AG09319 (cell line): ENCODE results near the gene CPVL.

Experiments used
- DNase-seq: peaks from one replicate; pipeline ENCODE4 v3.0.0-alpha.2; 2010; ENCODE audit warnings: low read depth; ENCODE audit errors: extremely low read depth
- TF ChIP-seq, protein P1 (sequence below): IDR thresholded peaks from 2 replicates; pipeline ENCODE4 v1.5.1; 2011; ENCODE audit warnings: low read depth, mild to moderate bottlenecking, inconsistent platforms, low read length, moderate library complexity

CPVL gene

DNA sequence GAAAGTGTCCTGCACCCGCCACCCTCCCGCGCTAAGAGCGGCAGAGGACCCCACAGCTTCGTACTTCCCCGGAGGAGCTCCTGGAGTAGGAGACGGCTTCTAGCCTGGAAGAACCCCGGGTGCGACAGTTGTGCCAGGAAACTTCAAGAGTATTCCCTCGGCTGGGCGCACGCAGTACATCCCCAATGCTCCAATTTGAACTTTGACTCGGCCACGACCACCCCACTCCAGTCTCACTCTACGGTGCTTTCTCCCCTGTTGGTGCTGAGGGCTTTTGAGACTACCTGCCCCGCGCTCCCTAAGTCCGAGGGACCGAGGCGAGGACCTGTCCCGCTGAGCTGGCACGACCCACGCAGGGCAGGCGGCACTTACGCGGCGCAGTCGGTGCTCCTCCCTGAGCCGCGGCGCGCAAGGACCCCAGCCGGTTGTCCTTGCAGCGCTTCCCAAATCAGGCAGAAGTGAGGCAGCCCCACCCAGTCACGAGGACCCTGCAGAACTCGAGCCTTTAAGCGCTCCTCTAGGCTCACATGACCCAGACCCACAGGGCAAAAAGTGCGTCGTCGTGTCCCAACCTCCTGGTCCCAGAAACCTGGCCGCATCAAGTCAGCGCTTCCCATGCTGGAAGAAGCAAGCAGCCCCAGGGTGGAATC is at the start of gene CPVL:
Gene CPVL, minus strand, starts transcription at position 481 of the 650 bp plus-strand sequence. CDS start 25,476 bp downstream, outside the sequence.
- TF ChIP-seq, protein P1, sequence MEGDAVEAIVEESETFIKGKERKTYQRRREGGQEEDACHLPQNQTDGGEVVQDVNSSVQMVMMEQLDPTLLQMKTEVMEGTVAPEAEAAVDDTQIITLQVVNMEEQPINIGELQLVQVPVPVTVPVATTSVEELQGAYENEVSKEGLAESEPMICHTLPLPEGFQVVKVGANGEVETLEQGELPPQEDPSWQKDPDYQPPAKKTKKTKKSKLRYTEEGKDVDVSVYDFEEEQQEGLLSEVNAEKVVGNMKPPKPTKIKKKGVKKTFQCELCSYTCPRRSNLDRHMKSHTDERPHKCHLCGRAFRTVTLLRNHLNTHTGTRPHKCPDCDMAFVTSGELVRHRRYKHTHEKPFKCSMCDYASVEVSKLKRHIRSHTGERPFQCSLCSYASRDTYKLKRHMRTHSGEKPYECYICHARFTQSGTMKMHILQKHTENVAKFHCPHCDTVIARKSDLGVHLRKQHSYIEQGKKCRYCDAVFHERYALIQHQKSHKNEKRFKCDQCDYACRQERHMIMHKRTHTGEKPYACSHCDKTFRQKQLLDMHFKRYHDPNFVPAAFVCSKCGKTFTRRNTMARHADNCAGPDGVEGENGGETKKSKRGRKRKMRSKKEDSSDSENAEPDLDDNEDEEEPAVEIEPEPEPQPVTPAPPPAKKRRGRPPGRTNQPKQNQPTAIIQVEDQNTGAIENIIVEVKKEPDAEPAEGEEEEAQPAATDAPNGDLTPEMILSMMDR = no peak
- no peak for DNase-seq

DNA sequence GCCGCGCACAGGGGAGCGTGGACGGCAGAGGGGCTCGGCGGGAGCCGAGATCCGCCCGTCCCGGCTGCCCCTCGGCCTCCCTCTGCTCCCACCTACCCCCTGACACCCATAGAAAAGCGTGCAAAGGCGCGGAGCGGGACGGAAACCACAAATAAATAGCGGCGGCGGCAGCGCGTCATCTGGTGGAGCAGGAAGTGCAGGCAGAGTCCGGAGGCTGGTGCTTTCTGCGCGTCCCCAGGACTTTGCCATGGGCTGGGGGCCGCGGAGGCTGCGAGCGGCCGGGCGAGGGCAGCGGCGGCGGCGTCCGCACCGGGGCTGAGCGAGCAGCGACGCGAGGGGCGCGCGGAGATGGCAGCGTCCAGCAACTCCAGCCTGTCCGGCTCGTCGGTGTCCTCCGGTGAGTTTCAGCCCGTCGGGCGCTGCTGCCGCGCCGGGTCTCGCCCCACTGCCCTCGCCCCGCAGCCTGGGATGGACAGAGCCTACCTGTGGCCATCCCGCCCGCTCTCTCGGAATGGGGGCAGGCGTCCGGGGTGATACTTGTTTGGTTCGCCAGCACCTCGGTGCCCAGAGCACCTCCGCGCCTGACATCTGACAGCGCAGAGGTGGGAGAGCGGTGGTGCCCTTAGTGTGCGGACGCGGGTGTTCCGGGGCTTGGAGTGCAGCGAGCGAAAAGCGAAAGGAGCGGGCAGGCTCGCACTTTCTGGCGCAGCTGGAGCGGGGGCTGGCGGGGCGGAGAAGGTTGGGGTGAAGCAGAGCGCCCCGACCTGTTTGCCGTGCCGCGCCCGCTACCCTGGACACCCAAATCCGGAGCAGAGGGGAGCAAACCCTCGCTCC is 48.5 kb upstream of the CPVL start, which contains the start of gene CHN2:
Gene CHN2, plus strand, starts transcription at position 182 of the 834 bp plus-strand sequence.
- no peak for DNase-seq
- TF ChIP-seq, protein P1 = no peak

DNA sequence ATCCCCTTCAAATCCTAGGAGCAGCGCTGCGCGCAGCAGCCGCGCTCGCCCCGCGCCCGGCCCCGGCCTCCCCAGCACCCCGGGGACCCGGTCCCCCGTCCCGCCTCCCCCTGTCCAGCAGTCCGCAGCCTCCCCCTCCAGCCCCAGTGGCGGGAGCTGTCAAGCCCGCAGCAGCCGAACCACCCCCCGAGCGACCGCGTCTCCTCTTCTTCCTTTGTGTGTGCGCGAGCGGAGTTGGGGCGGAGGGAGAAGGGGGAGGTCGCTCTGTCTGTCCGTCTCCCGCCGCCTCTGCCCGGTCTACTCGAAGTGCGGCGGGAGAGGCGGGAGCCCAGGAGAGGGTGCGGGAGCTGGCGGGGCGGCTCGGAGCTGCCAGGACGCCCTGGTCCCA is 47.9 kb upstream of the CPVL start:
- TF ChIP-seq, protein P1 = no peak
- DNase-seq = no peak

DNA sequence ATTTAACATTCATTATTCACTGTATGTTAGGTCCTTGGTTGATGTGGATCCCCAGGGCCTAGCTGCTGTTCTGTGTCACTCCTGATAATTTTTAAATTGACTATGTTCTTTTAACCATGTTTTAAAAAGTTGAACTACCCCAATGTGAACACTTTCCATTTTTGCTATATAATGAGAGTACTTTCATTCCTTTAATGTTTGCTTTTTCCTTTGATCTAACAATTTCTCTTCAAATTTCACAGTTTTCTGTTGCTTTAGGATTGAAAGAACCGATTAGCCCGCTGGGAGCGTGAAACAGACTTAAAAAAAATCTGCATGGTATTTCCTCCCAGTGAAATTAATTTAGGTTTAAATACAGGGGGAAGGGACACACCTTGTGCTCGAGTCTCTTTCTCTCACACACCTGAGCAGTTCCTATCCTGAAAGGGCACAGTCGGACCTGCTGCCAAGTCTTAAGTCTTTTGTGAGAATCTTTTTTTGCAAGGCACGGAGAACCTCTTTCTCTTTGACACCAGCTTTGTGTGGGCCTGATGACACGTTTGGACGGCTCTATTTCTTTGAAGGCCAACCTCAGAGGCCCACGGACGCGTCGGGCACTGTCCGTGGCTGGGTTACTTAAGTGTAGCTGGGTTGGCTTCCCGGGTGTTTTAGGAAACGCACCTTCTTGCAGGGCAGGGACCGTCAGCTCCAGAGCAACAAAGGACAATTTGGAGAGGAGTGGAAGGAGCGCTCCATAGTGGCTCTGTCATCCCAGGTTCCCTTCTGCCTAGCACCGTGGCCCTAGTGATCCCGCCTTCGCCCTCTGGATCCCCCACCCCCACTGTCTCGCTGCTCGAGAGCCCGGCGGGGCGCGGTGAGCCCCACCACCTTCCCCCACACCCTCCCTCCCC is 47.2 kb upstream of the CPVL start:
- no peak for DNase-seq
- TF ChIP-seq, protein P1 = no peak

DNA sequence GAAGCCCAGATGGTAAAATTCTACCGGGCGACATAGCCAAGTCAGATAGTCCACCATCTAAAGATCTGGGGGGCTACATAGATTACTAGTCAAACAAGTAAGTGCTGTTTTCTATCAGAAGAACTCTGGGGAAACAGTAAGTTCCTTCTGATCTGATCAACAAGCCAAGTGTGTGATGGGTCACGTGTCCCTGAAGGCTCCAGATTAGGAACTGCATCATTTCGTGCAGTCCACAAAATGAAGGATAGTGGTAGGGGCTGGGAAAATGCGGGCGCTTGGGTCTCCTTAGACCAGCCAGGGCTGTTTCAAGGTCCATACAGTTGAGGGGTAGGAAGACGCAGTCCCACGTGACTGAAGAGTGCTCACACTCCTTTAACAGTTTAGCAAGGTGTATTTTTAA is 46.5 kb upstream of the CPVL start:
- TF ChIP-seq, protein P1 = no peak
- DNase-seq = no peak

DNA sequence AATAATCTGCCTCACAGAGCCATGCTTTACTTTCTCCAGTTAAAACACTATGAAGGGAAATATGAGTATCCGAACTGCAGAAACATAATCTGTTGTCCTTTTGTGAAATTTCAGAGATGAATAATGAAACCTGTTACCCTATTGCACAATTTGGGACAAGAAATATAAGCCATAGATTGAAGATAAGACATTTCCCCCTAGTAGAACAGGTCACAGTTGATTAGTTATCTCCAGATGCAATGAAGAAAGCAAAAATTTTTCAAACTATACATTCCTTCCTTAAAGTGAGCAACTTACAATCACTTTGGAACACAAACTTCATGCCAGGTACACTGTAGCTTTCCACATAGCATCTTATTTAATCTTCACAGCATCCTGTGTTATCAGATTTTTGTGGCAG is 46.0 kb upstream of the CPVL start:
- DNase-seq = no peak
- TF ChIP-seq, protein P1 = no peak
